Smooth muscle cell (in vitro differentiated cells): Measurements from ENCODE around the gene CD151. TPM values are rescaled to one million over a fixed set of nuclear protein-coding genes. Genes with fewer than 3 reads are reported as not detected.

Experiments used
- DNase-seq: peaks from one replicate; lab custom pipeline; 2025; ENCODE audit not compliant: unreplicated experiment; lab: John Stamatoyannopoulos, UW
- H2AFZ ChIP-seq: fragments of 200-600 bp; sonication (generic); 2 replicates; pipeline ENCODE4 v1.6.0; 2016; ENCODE audit warnings: antibody characterized with exemption, low read depth, mild to moderate bottlenecking
- H3F3A ChIP-seq: fragments of 200-600 bp; sonication (generic); 2 replicates; pipeline ENCODE4 v1.6.0; 2017; ENCODE audit warnings: antibody characterized with exemption, low read depth
- H3K27ac ChIP-seq: fragments of 200-600 bp; sonication (generic); 2 replicates; pipeline ENCODE4 v1.5.1; 2016; ENCODE audit warnings: low read depth, mild to moderate bottlenecking
- H3K27me3 ChIP-seq: fragments of 200-600 bp; sonication (generic); 2 replicates; pipeline ENCODE4 v1.6.1; 2016; ENCODE audit warnings: low read depth, mild to moderate bottlenecking
- H3K36me3 ChIP-seq: fragments of 200-600 bp; sonication (generic); 2 replicates; pipeline ENCODE4 v1.5.1; 2016; ENCODE audit warnings: low read depth
- H3K4me1 ChIP-seq: fragments of 200-600 bp; sonication (generic); 2 replicates; pipeline ENCODE4 v1.5.1; 2016; ENCODE audit warnings: low read depth
- H3K4me2 ChIP-seq: fragments of 200-600 bp; sonication (generic); 2 replicates; pipeline ENCODE4 v1.6.0; 2016; ENCODE audit warnings: mild to moderate bottlenecking
- H3K4me3 ChIP-seq: fragments of 200-600 bp; sonication (generic); 2 replicates; pipeline ENCODE4 v1.5.1; 2016; ENCODE audit warnings: mild to moderate bottlenecking
- H3K79me2 ChIP-seq: fragments of 200-600 bp; sonication (generic); 2 replicates; pipeline ENCODE4 v1.6.0; 2016; ENCODE audit warnings: low read depth, mild to moderate bottlenecking
- H3K9ac ChIP-seq: fragments of 200-600 bp; sonication (generic); 2 replicates; pipeline ENCODE4 v1.6.0; 2016; ENCODE audit warnings: low read depth
- H3K9me3 ChIP-seq: fragments of 200-600 bp; sonication (generic); replicated peaks from 2 replicates; pipeline ENCODE4 v1.5.1; 2016; ENCODE audit warnings: low read depth
- H4K20me1 ChIP-seq: fragments of 200-600 bp; sonication (generic); 2 replicates; pipeline ENCODE4 v1.6.0; 2016; ENCODE audit warnings: low read depth
- WGBS: methylation state at CpG from one replicate; pipeline ENCODE4 v1.1.7; 2016; ENCODE audit warnings: low lambda C conversion rate; 5-methylcytosine and 5-hydroxymethylcytosine counted together
- polyA plus RNA-seq: library from polyadenylated mRNA; unstranded; fragments of >200 nt; fragmentation: Nextera tagmentation; extraction: Ambion mirVana; gene quantifications from 2 replicates; pipeline ENCODE4 v1.2.1, GENCODE V29; 2016
- total RNA-seq: library from RNA; depleted of rRNA; stranded (reverse); fragments of >200 nt; gene quantifications from 2 replicates; pipeline ENCODE4 v1.2.3, GENCODE V29; 2014
- TF ChIP-seq, protein P1 (sequence below): fragments of 200-600 bp; sonication (generic); IDR thresholded peaks from 2 replicates; pipeline ENCODE4 v1.5.1; 2017; ENCODE audit warnings: borderline replicate concordance, mild to moderate bottlenecking, antibody characterized with exemption; ENCODE audit not compliant: insufficient read depth, poor library complexity, severe bottlenecking

CD151 gene
- total and polyA plus RNA-seq, 2 experiments from 2014 or later: 256 to 391 TPM

- no peaks in the 10 kb centered on the region for H3K9me3 ChIP-seq
- no peak overlapping the region for H3K4me2 ChIP-seq
- H2AFZ ChIP-seq: no peak overlapping the region
- no peaks in the 10 kb centered on the region for H3K36me3 ChIP-seq
- no peak overlapping the region for H3K27ac ChIP-seq
- TF ChIP-seq, protein P1, sequence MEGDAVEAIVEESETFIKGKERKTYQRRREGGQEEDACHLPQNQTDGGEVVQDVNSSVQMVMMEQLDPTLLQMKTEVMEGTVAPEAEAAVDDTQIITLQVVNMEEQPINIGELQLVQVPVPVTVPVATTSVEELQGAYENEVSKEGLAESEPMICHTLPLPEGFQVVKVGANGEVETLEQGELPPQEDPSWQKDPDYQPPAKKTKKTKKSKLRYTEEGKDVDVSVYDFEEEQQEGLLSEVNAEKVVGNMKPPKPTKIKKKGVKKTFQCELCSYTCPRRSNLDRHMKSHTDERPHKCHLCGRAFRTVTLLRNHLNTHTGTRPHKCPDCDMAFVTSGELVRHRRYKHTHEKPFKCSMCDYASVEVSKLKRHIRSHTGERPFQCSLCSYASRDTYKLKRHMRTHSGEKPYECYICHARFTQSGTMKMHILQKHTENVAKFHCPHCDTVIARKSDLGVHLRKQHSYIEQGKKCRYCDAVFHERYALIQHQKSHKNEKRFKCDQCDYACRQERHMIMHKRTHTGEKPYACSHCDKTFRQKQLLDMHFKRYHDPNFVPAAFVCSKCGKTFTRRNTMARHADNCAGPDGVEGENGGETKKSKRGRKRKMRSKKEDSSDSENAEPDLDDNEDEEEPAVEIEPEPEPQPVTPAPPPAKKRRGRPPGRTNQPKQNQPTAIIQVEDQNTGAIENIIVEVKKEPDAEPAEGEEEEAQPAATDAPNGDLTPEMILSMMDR: no peak
- H3K4me1 ChIP-seq: peaks cover 16% of the 10 kb centered on the region
- H3F3A ChIP-seq: peaks cover 9% of the 10 kb centered on the region
- no peak overlapping the region for H3K4me3 ChIP-seq
- H3K79me2 ChIP-seq: no peaks in the 10 kb centered on the region
- no peaks in the 10 kb centered on the region for H3K27me3 ChIP-seq
- no peak for DNase-seq
- no peak overlapping the region for H3K9ac ChIP-seq
- peaks cover 21% of the 10 kb centered on the region for H4K20me1 ChIP-seq
- 97% methylated on average over 9 of the region's 15 CpGs for WGBS
Measured at GRCh38 chr11:792535-792821, 40.3 kb upstream of the CD151 start.

- Histone ChIP-seq H3K9ac (no peak overlapping the region), H3K27me3 (no peaks in the 10 kb centered on the region), H3K79me2 (no peaks in the 10 kb centered on the region), H2AFZ (no peak overlapping the region), H3F3A (peaks cover 9% of the 10 kb centered on the region), H3K9me3 (no peaks in the 10 kb centered on the region), H3K36me3 (no peaks in the 10 kb centered on the region), H3K27ac (no peak overlapping the region), H3K4me3 (no peak overlapping the region), H3K4me2 (no peak overlapping the region), H3K4me1 (peaks cover 16% of the 10 kb centered on the region), H4K20me1 (peaks cover 21% of the 10 kb centered on the region)
- TF ChIP-seq, protein P1: no peak
- 97% methylated on average over 13 of the region's 13 CpGs for whole genome bisulfite sequencing
- DNase-seq: no peak
Measured at GRCh38 chr11:792873-793272, 39.9 kb upstream of the CD151 start.

DNA sequence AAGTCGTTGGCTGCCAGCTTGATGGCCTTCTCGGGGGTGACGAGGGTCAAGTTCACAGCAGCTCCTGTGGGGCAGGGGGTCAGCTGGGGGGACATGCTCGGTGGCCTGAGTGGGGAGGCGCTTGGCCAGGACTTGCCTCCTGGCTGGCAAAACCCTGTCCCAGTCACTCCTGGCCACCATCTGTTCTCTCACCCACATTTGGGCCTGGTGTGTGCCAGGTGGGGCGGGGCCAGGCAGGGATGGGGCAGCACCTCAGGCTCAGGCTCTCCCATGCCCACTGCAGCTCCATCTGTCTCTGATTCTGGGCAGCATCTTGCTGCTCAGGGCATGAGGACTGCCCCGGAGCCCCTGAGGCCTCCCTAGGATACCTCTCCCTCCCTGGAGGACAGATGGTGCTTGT is 39.2 kb upstream of the CD151 start:
- Histone ChIP-seq H3K27ac (no peak overlapping the region), H3K36me3 (no peaks in the 10 kb centered on the region), H3F3A (peaks cover 9% of the 10 kb centered on the region), H3K9ac (no peak overlapping the region), H4K20me1 (peaks cover 21% of the 10 kb centered on the region), H3K79me2 (no peaks in the 10 kb centered on the region), H3K4me3 (no peak overlapping the region), H3K27me3 (no peaks in the 10 kb centered on the region), H3K9me3 (no peaks in the 10 kb centered on the region), H3K4me1 (peaks cover 16% of the 10 kb centered on the region), H2AFZ (no peak overlapping the region), H3K4me2 (no peak overlapping the region)
- DNase-seq: no peak
- WGBS: 96% methylated on average over 7 of the region's 7 CpGs
- TF ChIP-seq, protein P1: no peak

DNA sequence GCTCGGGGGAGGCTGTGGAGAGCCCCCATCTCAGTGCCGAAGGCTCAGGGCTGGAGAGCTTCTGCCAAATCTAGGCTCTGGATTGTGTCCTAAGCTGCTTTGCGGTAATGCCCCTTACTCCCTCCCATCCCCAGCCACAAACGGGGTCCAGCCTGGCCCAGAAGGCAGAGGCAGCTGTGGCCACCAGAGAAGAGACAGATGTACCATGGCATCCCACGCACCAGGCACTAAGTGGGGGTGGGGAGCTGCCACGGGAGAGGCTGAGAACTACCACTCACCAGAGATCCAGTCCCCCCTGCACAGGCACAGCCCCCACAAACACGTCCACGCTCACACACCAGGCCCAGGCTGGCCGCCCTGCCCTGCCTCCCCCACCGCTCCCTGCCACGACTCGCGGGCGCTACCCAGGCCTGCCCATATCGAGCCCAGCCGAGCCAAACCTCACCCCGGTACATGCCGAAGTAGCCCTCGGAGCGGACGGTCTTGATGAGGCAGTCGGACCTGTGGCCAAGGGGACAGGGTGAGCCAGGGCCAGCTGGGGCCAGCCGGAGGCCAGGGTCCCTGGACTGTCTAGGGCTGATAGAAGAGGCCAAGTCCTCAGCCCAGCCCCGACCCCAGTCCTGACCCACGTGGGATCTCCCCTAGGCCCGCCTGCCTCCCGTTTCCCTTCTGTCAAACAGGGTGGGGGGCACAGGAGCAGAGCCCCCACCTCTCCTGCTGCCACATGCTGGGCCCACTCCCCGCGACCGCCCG is 38.6 kb upstream of the CD151 start:
- TF ChIP-seq, protein P1: no peak
- H3K36me3 ChIP-seq: no peaks in the 10 kb centered on the region
- no peak overlapping the region for H3K9ac ChIP-seq
- no peak for DNase-seq
- WGBS: 95% methylated on average over 23 of the region's 31 CpGs
- no peak overlapping the region for H3K4me2 ChIP-seq
- peaks cover 21% of the 10 kb centered on the region for H4K20me1 ChIP-seq
- H3K4me3 ChIP-seq: no peak overlapping the region
- H3K79me2 ChIP-seq: no peaks in the 10 kb centered on the region
- no peak overlapping the region for H3K27ac ChIP-seq
- H2AFZ ChIP-seq: no peak overlapping the region
- no peaks in the 10 kb centered on the region for H3K9me3 ChIP-seq
- H3F3A ChIP-seq: peaks cover 9% of the 10 kb centered on the region
- H3K27me3 ChIP-seq: no peaks in the 10 kb centered on the region
- peaks cover 16% of the 10 kb centered on the region for H3K4me1 ChIP-seq
